Measurements from ENCODE around the gene DNAI1. TPM values are rescaled to one million over a fixed set of nuclear protein-coding genes. Genes with fewer than 3 reads are reported as not detected.

DNAI1 gene
- total RNA-seq: not detected
- not detected for polyA plus RNA-seq (2013, experiment 1 of 2)
- polyA plus RNA-seq (2013, experiment 2 of 2): not detected
- total RNA-seq: 0 to 0.20 (median 0) reads per million in 172 experiments

DNA sequence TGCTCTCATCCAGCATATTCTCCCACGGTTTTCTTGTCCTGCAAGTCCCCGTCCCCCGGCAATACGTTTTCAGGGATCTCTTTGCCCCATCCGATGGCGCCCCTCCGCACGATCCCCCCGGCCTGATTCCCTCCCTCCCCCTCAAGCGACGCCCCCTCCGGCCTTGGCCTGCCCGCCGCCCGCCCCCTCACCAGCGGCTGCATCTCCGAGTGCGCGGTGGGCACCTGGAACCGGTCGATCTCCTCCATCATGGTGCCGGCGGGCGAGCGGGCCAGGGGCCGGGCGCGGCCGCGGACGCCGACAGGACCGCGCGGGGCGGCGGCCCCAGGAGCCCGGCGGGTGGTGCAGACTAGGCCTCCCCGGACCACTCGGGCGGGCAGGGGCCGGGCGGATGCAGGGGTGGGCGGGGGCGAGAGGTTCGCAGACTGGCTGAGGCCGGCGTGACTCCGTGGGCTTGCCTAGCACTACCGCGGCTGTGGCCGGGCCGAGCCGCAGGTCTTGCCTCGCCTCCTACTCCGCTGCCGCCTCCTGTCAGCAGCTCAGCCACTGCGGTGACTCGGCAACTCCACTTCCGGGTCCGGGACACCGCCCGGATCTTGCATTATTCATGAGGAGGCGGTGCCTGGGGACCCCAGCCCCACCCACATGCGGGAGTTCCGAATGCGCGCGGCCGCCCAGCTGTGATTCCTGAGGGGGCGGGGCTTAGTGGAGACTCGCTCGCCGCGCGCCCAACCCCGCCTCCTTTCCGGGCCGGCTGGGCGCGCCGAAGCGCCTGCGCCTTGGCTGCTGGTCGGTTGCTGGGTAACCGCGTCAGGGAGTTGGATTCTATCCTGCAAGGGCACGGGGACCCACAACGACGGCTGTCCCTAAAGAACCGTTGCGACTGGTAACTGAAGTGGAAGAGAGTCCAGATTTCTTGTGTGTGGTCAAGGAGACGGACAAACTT, at the start of gene DNAI1, which contains the start of gene FAM219A:
DNAI1 (plus strand) TSS at position 793 of the 946 bp plus-strand sequence. CDS start 201 bp downstream, outside the sequence.
FAM219A (minus strand) TSS at position 558 of the 946 bp plus-strand sequence; CDS start at position 251, 307 bp downstream.
- H3K27me3 Mint-ChIP-seq: peaks cover 9% of the 10 kb centered on the region
- intact Hi-C loops (cut with DNase I, micrococcal nuclease): loop anchor here (1.0 to 5.0 kb wide), 12 partner anchors 65 to 641 kb away; partner anchors contain the start of genes RPP25L (in 2 of the 2), DCAF12 (in 1 of the 2), ENHO (in 1 of the 2) and KIF24 (in 1 of the 2)
- peak within 1 kb of the TSS; percentile 72 for H3K4me3 ChIP-seq (ENCODE audit: low read length)
- H3K36me3 Mint-ChIP-seq (ENCODE audit: low read depth): no peaks in the 10 kb centered on the region
- peak within 1 kb of the TSS; percentile 98 for H3K4me3 Mint-ChIP-seq
- no peaks in the 10 kb centered on the region for H3K9me3 Mint-ChIP-seq
- peaks cover 25% of the 10 kb centered on the region for H3K4me1 ChIP-seq (ENCODE audit: insufficient read depth, low read length)
- no peaks in the 10 kb centered on the region for H3K27me3 ChIP-seq (ENCODE audit: control insufficient read depth in 1 of 2, insufficient read depth in 2 of 2, low read length in 2 of 2)
- no peaks in the 10 kb centered on the region for H3K9me3 ChIP-seq (ENCODE audit: control insufficient read depth in 1 of 2, insufficient read depth in 1 of 2, low read length in 2 of 2)
- ATAC-seq (ENCODE audit: poor library complexity) (peak; percentile 96), DNase-seq (peak; percentile 97 to 100 (median 99))
- TF ChIP-seq, protein P1, sequence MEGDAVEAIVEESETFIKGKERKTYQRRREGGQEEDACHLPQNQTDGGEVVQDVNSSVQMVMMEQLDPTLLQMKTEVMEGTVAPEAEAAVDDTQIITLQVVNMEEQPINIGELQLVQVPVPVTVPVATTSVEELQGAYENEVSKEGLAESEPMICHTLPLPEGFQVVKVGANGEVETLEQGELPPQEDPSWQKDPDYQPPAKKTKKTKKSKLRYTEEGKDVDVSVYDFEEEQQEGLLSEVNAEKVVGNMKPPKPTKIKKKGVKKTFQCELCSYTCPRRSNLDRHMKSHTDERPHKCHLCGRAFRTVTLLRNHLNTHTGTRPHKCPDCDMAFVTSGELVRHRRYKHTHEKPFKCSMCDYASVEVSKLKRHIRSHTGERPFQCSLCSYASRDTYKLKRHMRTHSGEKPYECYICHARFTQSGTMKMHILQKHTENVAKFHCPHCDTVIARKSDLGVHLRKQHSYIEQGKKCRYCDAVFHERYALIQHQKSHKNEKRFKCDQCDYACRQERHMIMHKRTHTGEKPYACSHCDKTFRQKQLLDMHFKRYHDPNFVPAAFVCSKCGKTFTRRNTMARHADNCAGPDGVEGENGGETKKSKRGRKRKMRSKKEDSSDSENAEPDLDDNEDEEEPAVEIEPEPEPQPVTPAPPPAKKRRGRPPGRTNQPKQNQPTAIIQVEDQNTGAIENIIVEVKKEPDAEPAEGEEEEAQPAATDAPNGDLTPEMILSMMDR (IDR thresholded peaks at IDR 0.05): no peak
- ChIA-PET POLR2A (interaction anchor here (0.7 to 1.7 kb wide), 11 partner anchors 11 to 280 kb away, joined by 3 to 11 read pairs (median 4); partner anchors contain the start of genes ENHO, GALT, MYORG and SIGMAR1), CTCF (interaction anchor here (1.1 kb wide), 1 partner anchor 175 kb away, joined by 4 read pairs; no protein-coding TSS in a partner anchor)
- H3K4me1 Mint-ChIP-seq (ENCODE audit: low read depth): peaks cover 31% of the 10 kb centered on the region
- peak within 1 kb of the TSS; percentile 68 for H3K27ac Mint-ChIP-seq
- no peak within 1 kb of the TSS for H3K27ac ChIP-seq (ENCODE audit: low read depth in 1 of 2, low read length in 2 of 2)
- no peaks in the 10 kb centered on the region for H3K36me3 ChIP-seq (ENCODE audit: insufficient read depth, low read length)

DNA sequence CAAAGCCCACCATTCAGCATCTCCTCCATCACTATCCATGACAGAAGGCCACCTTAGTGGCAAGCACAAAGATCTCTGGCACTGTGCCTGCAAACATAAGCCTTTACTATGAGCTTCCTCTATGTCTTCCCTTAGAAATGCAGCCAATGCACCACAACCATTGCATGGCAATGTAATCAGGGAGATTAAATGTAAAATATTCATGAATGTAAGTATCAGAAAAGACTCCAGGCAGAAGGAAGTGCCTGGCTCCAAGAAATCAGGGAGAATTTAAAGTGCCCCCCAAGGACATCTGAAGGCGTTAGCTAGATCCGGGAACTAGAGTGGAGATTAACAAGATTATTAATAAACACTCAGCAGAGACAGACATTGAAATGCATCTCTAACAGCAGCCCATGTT, 49.5 kb upstream of the DNAI1 start:
- TF ChIP-seq, protein P1 (IDR thresholded peaks at IDR 0.05): no peak
- H3K9me3 ChIP-seq (ENCODE audit: control insufficient read depth in 1 of 2, insufficient read depth in 1 of 2, low read length in 2 of 2): no peaks in the 10 kb centered on the region
- no peak overlapping the region for H3K27ac ChIP-seq (ENCODE audit: low read depth in 1 of 2, low read length in 2 of 2)
- H3K4me1 ChIP-seq (ENCODE audit: insufficient read depth, low read length): no peaks in the 10 kb centered on the region
- DNase-seq: no peak
- intact Hi-C loops (cut with DNase I, micrococcal nuclease): no loop called here
- no peaks in the 10 kb centered on the region for H3K27me3 ChIP-seq (ENCODE audit: control insufficient read depth in 1 of 2, insufficient read depth in 2 of 2, low read length in 2 of 2)
- peaks cover 4% of the 10 kb centered on the region for H3K36me3 ChIP-seq (ENCODE audit: insufficient read depth, low read length)
- no peak overlapping the region for H3K27ac Mint-ChIP-seq
- ATAC-seq (ENCODE audit: poor library complexity): no peak
- ChIA-PET CTCF (no interaction called here), POLR2A (no interaction called here)
- no peak overlapping the region for H3K4me3 Mint-ChIP-seq
- H3K4me1 Mint-ChIP-seq (ENCODE audit: low read depth): no peaks in the 10 kb centered on the region
- no peaks in the 10 kb centered on the region for H3K9me3 Mint-ChIP-seq
- no peaks in the 10 kb centered on the region for H3K36me3 Mint-ChIP-seq (ENCODE audit: low read depth)
- no peak overlapping the region for H3K4me3 ChIP-seq (ENCODE audit: low read length)
- H3K27me3 Mint-ChIP-seq: no peaks in the 10 kb centered on the region

DNA sequence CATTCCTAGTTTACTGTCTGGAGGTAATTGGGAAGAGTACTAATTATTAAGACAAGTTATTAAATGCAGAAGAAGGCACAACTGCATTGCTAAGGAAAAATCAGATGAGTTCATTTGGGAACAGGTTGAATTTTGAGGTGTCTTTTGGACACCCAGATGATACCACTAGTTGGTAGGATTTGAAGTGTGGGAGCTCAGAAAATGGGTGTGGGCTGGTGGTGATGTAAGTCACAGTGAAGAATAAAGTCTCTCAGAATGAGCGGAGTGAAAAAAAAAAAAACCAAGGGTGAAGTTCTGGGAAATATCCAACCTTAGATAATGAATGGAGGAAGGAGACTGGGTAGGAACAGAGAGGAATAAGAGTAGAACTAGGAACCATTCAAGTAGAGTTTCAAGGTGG, 46.3 kb upstream of the DNAI1 start:
- TF ChIP-seq, protein P1 (IDR thresholded peaks at IDR 0.05): no peak
- ATAC-seq (ENCODE audit: poor library complexity): no peak
- ChIA-PET POLR2A (no interaction called here), CTCF (no interaction called here)
- Histone ChIP-seq H3K9me3 (ENCODE audit: control insufficient read depth in 1 of 2, insufficient read depth in 1 of 2, low read length in 2 of 2) (no peaks in the 10 kb centered on the region), H3K4me1 (ENCODE audit: insufficient read depth, low read length) (no peaks in the 10 kb centered on the region), H3K36me3 (ENCODE audit: insufficient read depth, low read length) (no peaks in the 10 kb centered on the region), H3K27ac (ENCODE audit: low read depth in 1 of 2, low read length in 2 of 2) (no peak overlapping the region), H3K27me3 (ENCODE audit: control insufficient read depth in 1 of 2, insufficient read depth in 2 of 2, low read length in 2 of 2) (no peaks in the 10 kb centered on the region), H3K4me3 (ENCODE audit: low read length) (no peak overlapping the region)
- Mint-ChIP-seq H3K27ac (no peak overlapping the region), H3K9me3 (no peaks in the 10 kb centered on the region), H3K4me3 (no peak overlapping the region), H3K36me3 (ENCODE audit: low read depth) (no peaks in the 10 kb centered on the region), H3K27me3 (no peaks in the 10 kb centered on the region), H3K4me1 (ENCODE audit: low read depth) (no peaks in the 10 kb centered on the region)
- intact Hi-C loops (cut with DNase I, micrococcal nuclease): no loop called here
- DNase-seq: no peak

All from CD4-positive, alpha-beta T cell (primary cell).